ENCODE data around the gene CTDP1. TPM values are rescaled to one million over a fixed set of nuclear protein-coding genes. Genes with fewer than 3 reads are reported as not detected.

Gene CTDP1
- total RNA-seq, 1 donor: 20.7 TPM

GRCh38 chr18:79640064-79640672, 39.4 kb upstream of the CTDP1 start:
- DNase-seq (ENCODE audit: low read depth): no peak
- TF ChIP-seq CTCF (IDR thresholded peaks at IDR 0.05; ENCODE audit: insufficient read depth, low read depth, low read length): no peak
- no peak overlapping the region for H3K4me3 ChIP-seq (ENCODE audit: low read depth, low read length)

GRCh38 chr18:79640875-79641274, 38.7 kb upstream of the CTDP1 start:
- TF ChIP-seq CTCF (IDR thresholded peaks at IDR 0.05; ENCODE audit: insufficient read depth, low read depth, low read length): no peak
- DNase-seq (ENCODE audit: low read depth): no peak
- no peak overlapping the region for H3K4me3 ChIP-seq (ENCODE audit: low read depth, low read length)

GRCh38 chr18:79641722-79642497, 37.7 kb upstream of the CTDP1 start:
- no peak for DNase-seq (ENCODE audit: low read depth)
- no peak for TF ChIP-seq CTCF (IDR thresholded peaks at IDR 0.05; ENCODE audit: insufficient read depth, low read depth, low read length)
- no peak overlapping the region for H3K4me3 ChIP-seq (ENCODE audit: low read depth, low read length)

GRCh38 chr18:79642626-79643025, 37.0 kb upstream of the CTDP1 start:
- peak; percentile 12 for DNase-seq (ENCODE audit: low read depth)
- H3K4me3 ChIP-seq (ENCODE audit: low read depth, low read length): no peak overlapping the region
- no peak for TF ChIP-seq CTCF (IDR thresholded peaks at IDR 0.05; ENCODE audit: insufficient read depth, low read depth, low read length)

GRCh38 chr18:79643054-79643984, 36.3 kb upstream of the CTDP1 start:
- DNase-seq (ENCODE audit: low read depth): no peak
- no peak for TF ChIP-seq CTCF (IDR thresholded peaks at IDR 0.05; ENCODE audit: insufficient read depth, low read depth, low read length)

GRCh38 chr18:79644006-79644665, 35.5 kb upstream of the CTDP1 start:
- peak; percentile 96 for TF ChIP-seq CTCF (IDR thresholded peaks at IDR 0.05; ENCODE audit: insufficient read depth, low read depth, low read length)
- no peak overlapping the region for H3K4me3 ChIP-seq (ENCODE audit: low read depth, low read length)
- DNase-seq (ENCODE audit: low read depth): peak; percentile 56

More at GRCh38 chr18:79643054-79643984, 36.3 kb upstream of the CTDP1 start:
- H3K4me3 ChIP-seq (ENCODE audit: low read depth, low read length): no peak overlapping the region

Measured in fibroblast of villous mesenchyme (primary cell).